HEK293 (cell line): ENCODE results near the gene TTYH2.

Experiments used
- CTCF ChIA-PET: fragments of 350-600 bp; formaldehyde crosslinking; extraction: SDS; loops from one replicate; lab custom pipeline; 2021; ENCODE audit warnings: antibody characterized with exemption; lab: Yijun Ruan, JAX
- POLR2A ChIA-PET: fragments of 300-600 bp; formaldehyde crosslinking; extraction: SDS; loops from one replicate; lab custom pipeline; 2020; ENCODE audit warnings: antibody characterized with exemption, inconsistent platforms; lab: Yijun Ruan, JAX
- H3K27ac ChIP-seq: fragments of 200-500 bp; sonication (Bioruptor generic); 2 replicates; pipeline ENCODE4 v1.5.1; 2014; ENCODE audit warnings: low read depth, low read length, control low read depth, inconsistent platforms; ENCODE audit errors: extremely low read depth
- H3K36me3 ChIP-seq, 2 experiments: fragments of 200-500 bp in 1 of 2; sonication (Bioruptor generic) in 1 of 2; 1 replicate in 1 of 2; 2 replicates in 1 of 2; pipeline ENCODE4 v1.5.1; 2014 to 2017; ENCODE audit warnings: inconsistent platforms in 2 of 2, low read length in 2 of 2; ENCODE audit not compliant: control insufficient read depth in 2 of 2, insufficient read depth in 1 of 2
- H3K4me1 ChIP-seq: fragments of 200-500 bp; sonication (Bioruptor generic); 2 replicates; pipeline ENCODE4 v1.5.1; 2014; ENCODE audit warnings: mild to moderate bottlenecking, low read length, inconsistent platforms; ENCODE audit not compliant: control insufficient read depth, insufficient read depth
- H3K4me3 ChIP-seq: 2 replicates; pipeline ENCODE4 v1.5.1; 2011; ENCODE audit warnings: low read depth, mild to moderate bottlenecking, control low read depth, low read length, moderate library complexity
- H3K9me3 ChIP-seq: fragments of 200-500 bp; sonication (Bioruptor generic); 2 replicates; pipeline ENCODE4 v1.5.1; 2014; ENCODE audit warnings: low read depth, low read length, inconsistent platforms; ENCODE audit not compliant: control insufficient read depth, insufficient read depth
- BCL11A ChIP-seq: fragments of 450-650 bp; formaldehyde crosslinking; IDR thresholded peaks from 2 replicates; pipeline ENCODE4 v1.5.1; 2016; ENCODE audit warnings: low read depth, missing biosample characterization, missing genetic modification characterization
- FEZF1 ChIP-seq: fragments of 450-650 bp; formaldehyde crosslinking; IDR thresholded peaks from 2 replicates; pipeline ENCODE4 v1.5.1; 2016; ENCODE audit warnings: missing biosample characterization, missing genetic modification characterization
- GLI4 ChIP-seq: fragments of 450-650 bp; formaldehyde crosslinking; IDR thresholded peaks from 2 replicates; pipeline ENCODE4 v1.5.1; 2016; ENCODE audit warnings: missing biosample characterization, missing genetic modification characterization
- PATZ1 ChIP-seq: fragments of 450-650 bp; formaldehyde crosslinking; IDR thresholded peaks from 2 replicates; pipeline ENCODE4 v1.5.1; 2016; ENCODE audit warnings: missing biosample characterization, missing genetic modification characterization
- SP3 ChIP-seq: fragments of 450-650 bp; formaldehyde crosslinking; IDR thresholded peaks from 2 replicates; pipeline ENCODE4 v1.5.1; 2016; ENCODE audit warnings: missing biosample characterization, missing genetic modification characterization
- ZEB2 ChIP-seq: fragments of 450-650 bp; formaldehyde crosslinking; IDR thresholded peaks from 2 replicates; pipeline ENCODE4 v1.5.1; 2016; ENCODE audit warnings: missing biosample characterization, missing genetic modification characterization
- ZFHX2 ChIP-seq: fragments of 450-650 bp; formaldehyde crosslinking; conservative IDR thresholded peaks from 2 replicates; pipeline ENCODE4 v1.5.1; 2016; ENCODE audit warnings: missing biosample characterization, missing genetic modification characterization
- ZNF10 ChIP-seq: fragments of 450-650 bp; formaldehyde crosslinking; IDR thresholded peaks from 2 replicates; pipeline ENCODE4 v1.5.1; 2017; ENCODE audit warnings: missing biosample characterization, missing genetic modification characterization
- ZNF114 ChIP-seq: fragments of 450-650 bp; formaldehyde crosslinking; IDR thresholded peaks from 2 replicates; pipeline ENCODE4 v1.5.0; 2017; ENCODE audit warnings: missing biosample characterization, missing genetic modification characterization
- ZNF146 ChIP-seq: fragments of 450-650 bp; formaldehyde crosslinking; IDR thresholded peaks from 2 replicates; pipeline ENCODE4 v1.5.1; 2016; ENCODE audit warnings: missing biosample characterization, missing genetic modification characterization
- ZNF292 ChIP-seq: fragments of 450-650 bp; formaldehyde crosslinking; IDR thresholded peaks from 2 replicates; pipeline ENCODE4 v1.5.1; 2016; ENCODE audit warnings: low read depth, missing biosample characterization, missing genetic modification characterization, borderline replicate concordance
- ZNF362 ChIP-seq: fragments of 450-650 bp; formaldehyde crosslinking; IDR thresholded peaks from 2 replicates; pipeline ENCODE4 v1.5.1; 2016; ENCODE audit warnings: missing biosample characterization, missing genetic modification characterization
- ZNF501 ChIP-seq: fragments of 450-650 bp; formaldehyde crosslinking; IDR thresholded peaks from 2 replicates; pipeline ENCODE4 v1.5.1; 2016; ENCODE audit warnings: missing biosample characterization, missing genetic modification characterization
- ZNF514 ChIP-seq: fragments of 450-650 bp; formaldehyde crosslinking; IDR thresholded peaks from 2 replicates; pipeline ENCODE4 v1.5.1; 2016; ENCODE audit warnings: missing biosample characterization, missing genetic modification characterization
- ZNF558 ChIP-seq: fragments of 450-650 bp; formaldehyde crosslinking; IDR thresholded peaks from 2 replicates; pipeline ENCODE4 v1.5.1; 2016; ENCODE audit warnings: missing biosample characterization, missing genetic modification characterization
- ZNF561 ChIP-seq: fragments of 450-650 bp; IDR thresholded peaks from 2 replicates; pipeline ENCODE4 v1.5.1; 2018; ENCODE audit warnings: missing biosample characterization, missing genetic modification characterization, borderline replicate concordance
- ZNF571 ChIP-seq: fragments of 450-650 bp; formaldehyde crosslinking; IDR thresholded peaks from 2 replicates; pipeline ENCODE4 v1.5.0; 2017; ENCODE audit warnings: missing biosample characterization, missing genetic modification characterization
- ZNF624 ChIP-seq: fragments of 450-650 bp; formaldehyde crosslinking; IDR thresholded peaks from 2 replicates; pipeline ENCODE4 v1.5.1; 2017; ENCODE audit warnings: missing biosample characterization, missing genetic modification characterization
- ZNF629 ChIP-seq: fragments of 450-650 bp; formaldehyde crosslinking; IDR thresholded peaks from 2 replicates; pipeline ENCODE4 v1.5.1; 2017; ENCODE audit warnings: missing biosample characterization, missing genetic modification characterization
- ZNF76 ChIP-seq: fragments of 450-650 bp; formaldehyde crosslinking; IDR thresholded peaks from 2 replicates; pipeline ENCODE4; 2016; ENCODE audit warnings: low read depth, missing biosample characterization, missing genetic modification characterization, borderline replicate concordance
- ZNF768 ChIP-seq: fragments of 450-650 bp; formaldehyde crosslinking; IDR thresholded peaks from 2 replicates; pipeline ENCODE4 v1.5.1; 2018; ENCODE audit warnings: missing biosample characterization, mild to moderate bottlenecking, missing genetic modification characterization
- ZSCAN23 ChIP-seq: fragments of 450-650 bp; formaldehyde crosslinking; IDR thresholded peaks from 2 replicates; pipeline ENCODE4 v1.5.1; 2016; ENCODE audit warnings: missing biosample characterization, missing genetic modification characterization
- TF ChIP-seq, protein P1 (sequence below): fragments of 450-650 bp; formaldehyde crosslinking; IDR thresholded peaks from 2 replicates; pipeline ENCODE4 v1.5.1; 2016; ENCODE audit warnings: missing biosample characterization, missing genetic modification characterization, low read depth
- TF ChIP-seq, protein P2 (sequence below): fragments of 450-650 bp; formaldehyde crosslinking; IDR thresholded peaks from 2 replicates; pipeline ENCODE4 v1.5.1; 2016; ENCODE audit warnings: missing biosample characterization, missing genetic modification characterization

Gene TTYH2

GRCh38 chr17:74217888-74218287 is 4.5 kb downstream of the TTYH2 start:
- no peak overlapping the region for H3K4me3 ChIP-seq
- H3K27ac ChIP-seq = no peak overlapping the region
- TF ChIP-seq ZNF571 (no peak), ZFHX2 (tag by site-specific recombination) (peak; percentile 33), BCL11A (no peak)
- TF ChIP-seq, all 188 proteins: peak for 1
- Histone ChIP-seq H3K36me3 (peaks cover 0 to 3% of the 10 kb centered on the region in 2 experiments; a peak in 1 of 3 replicates), H3K4me1 (no peaks in the 10 kb centered on the region), H3K9me3 (no peaks in the 10 kb centered on the region)
- ChIA-PET POLR2A (no interaction called here), CTCF (interaction anchor here (0.6 to 1.4 kb wide), 3 partner anchors 19 to 150 kb away, joined by 3 to 4 read pairs (median 4); no protein-coding TSS in a partner anchor)

GRCh38 chr17:74218436-74218835 is 5.1 kb downstream of the TTYH2 start:
- Histone ChIP-seq H3K9me3 (no peaks in the 10 kb centered on the region), H3K27ac (no peak overlapping the region), H3K36me3 (peaks cover 0 to 3% of the 10 kb centered on the region in 2 experiments; a peak in 1 of 3 replicates), H3K4me3 (no peak overlapping the region), H3K4me1 (no peaks in the 10 kb centered on the region)
- TF ChIP-seq ZNF629 (tag by site-specific recombination) (no peak), SP3 (tag by site-specific recombination) (no peak), ZNF76 (tag by site-specific recombination) (no peak), ZNF768 (tag by site-specific recombination) (no peak), ZNF362 (tag by site-specific recombination) (no peak), ZNF514 (tag by site-specific recombination) (no peak), ZNF558 (tag by site-specific recombination) (no peak), ZNF292 (tag by site-specific recombination) (no peak), ZNF114 (tag by site-specific recombination) (no peak), FEZF1 (tag by site-specific recombination) (no peak), ZSCAN23 (tag by site-specific recombination) (no peak), ZNF10 (tag by site-specific recombination) (no peak), ZNF501 (no peak)
- TF ChIP-seq, protein P1, sequence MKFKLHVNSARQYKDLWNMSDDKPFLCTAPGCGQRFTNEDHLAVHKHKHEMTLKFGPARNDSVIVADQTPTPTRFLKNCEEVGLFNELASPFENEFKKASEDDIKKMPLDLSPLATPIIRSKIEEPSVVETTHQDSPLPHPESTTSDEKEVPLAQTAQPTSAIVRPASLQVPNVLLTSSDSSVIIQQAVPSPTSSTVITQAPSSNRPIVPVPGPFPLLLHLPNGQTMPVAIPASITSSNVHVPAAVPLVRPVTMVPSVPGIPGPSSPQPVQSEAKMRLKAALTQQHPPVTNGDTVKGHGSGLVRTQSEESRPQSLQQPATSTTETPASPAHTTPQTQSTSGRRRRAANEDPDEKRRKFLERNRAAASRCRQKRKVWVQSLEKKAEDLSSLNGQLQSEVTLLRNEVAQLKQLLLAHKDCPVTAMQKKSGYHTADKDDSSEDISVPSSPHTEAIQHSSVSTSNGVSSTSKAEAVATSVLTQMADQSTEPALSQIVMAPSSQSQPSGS (tag by site-specific recombination) = no peak
- ChIA-PET POLR2A (no interaction called here), CTCF (interaction anchor here (0.6 to 1.4 kb wide), 5 partner anchors 12 to 150 kb away, joined by 3 to 4 read pairs (median 3); no protein-coding TSS in a partner anchor)

GRCh38 chr17:74219576-74220133 is 6.3 kb downstream of the TTYH2 start:
- peaks cover 0 to 8% of the 10 kb centered on the region in 2 experiments; a peak in 1 of 3 replicates for H3K36me3 ChIP-seq
- H3K27ac ChIP-seq = no peak overlapping the region
- ChIA-PET CTCF (interaction anchor here (0.7 to 1.4 kb wide), 3 partner anchors 20 to 77 kb away, joined by 3 to 4 read pairs (median 3); no protein-coding TSS in a partner anchor), POLR2A (interaction anchor here (0.7 to 1.0 kb wide), 3 partner anchors 15 to 814 kb away, joined by 3 to 6 read pairs (median 4); no protein-coding TSS in a partner anchor)
- no peaks in the 10 kb centered on the region for H3K9me3 ChIP-seq
- no peaks in the 10 kb centered on the region for H3K4me1 ChIP-seq
- H3K4me3 ChIP-seq = no peak overlapping the region
- TF ChIP-seq PATZ1 (tag by site-specific recombination) (no peak), ZNF624 (no peak), ZNF561 (tag by site-specific recombination) (no peak), GLI4 (no peak), ZEB2 (tag by site-specific recombination) (no peak), ZNF146 (tag by site-specific recombination) (peak; percentile 99)
- TF ChIP-seq, protein P2, sequence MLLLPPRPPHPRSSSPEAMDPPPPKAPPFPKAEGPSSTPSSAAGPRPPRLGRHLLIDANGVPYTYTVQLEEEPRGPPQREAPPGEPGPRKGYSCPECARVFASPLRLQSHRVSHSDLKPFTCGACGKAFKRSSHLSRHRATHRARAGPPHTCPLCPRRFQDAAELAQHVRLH (tag by site-specific recombination) = 0 out of 2 replicates have a peak, but pooled peaks have one; percentile 25
